Right ventricle myocardium inferior (tissue), 1 donor: ENCODE results near the gene SRRM4. TPM values are rescaled to one million over a fixed set of nuclear protein-coding genes. Genes with fewer than 3 reads are reported as not detected.
"Not testable (repeated sequence)": the region's sequence is repeated elsewhere in the genome, so short reads cannot be mapped to it uniquely, and the experiment has no call there.

Experiments
- ATAC-seq: fragments of 200-7000 bp; cut with Tn5 transposase; one replicate; pipeline ENCODE4 v1.9.1; 2020; ENCODE audit warnings: mild to moderate bottlenecking, moderate library complexity
- DNase-seq: peaks from one replicate; pipeline ENCODE4 v3.0.0; 2021; ENCODE audit errors: missing footprints
- intact Hi-C: fragments of 100-400 bp; cut with DNase I; formaldehyde crosslinking; loops from one replicate; pipeline ENCODE4 v1.11.0; 2022
- total RNA-seq: library from RNA; stranded (reverse); fragmentation: NEBNext Ultra II Directional; extraction: Animal tissue kit (Norgen Biotek cat#: 25700); gene quantifications from one replicate; pipeline ENCODE4 v1.2.1, GENCODE V29; 2021
- donor health status: DM: no; HTN: yes; CAD: no; lungs with severe emphysema.

Gene SRRM4
- total RNA-seq, 1 donor from 2014 or later = 0.43 TPM

- no peak for ATAC-seq
- DNase-seq = no peak
- intact Hi-C loops = no loop called here
Observed at GRCh38 chr12:119100933-119101332, 119.6 kb downstream of the SRRM4 start.

- DNase-seq (no peak), ATAC-seq (no peak)
- intact Hi-C loops = no loop called here
Observed at GRCh38 chr12:119102274-119102673, 120.9 kb downstream of the SRRM4 start.

- ATAC-seq (no peak), DNase-seq (no peak)
- intact Hi-C loops = no loop called here
Observed at GRCh38 chr12:119102714-119103113, 121.4 kb downstream of the SRRM4 start.

- ATAC-seq, intact Hi-C loops, DNase-seq: not testable (repeated sequence)
Observed at GRCh38 chr12:119104969-119105368, 123.6 kb downstream of the SRRM4 start.

- intact Hi-C loops = no loop called here
- no peak for DNase-seq
- no peak for ATAC-seq
Observed at GRCh38 chr12:119113496-119113986, 132.2 kb downstream of the SRRM4 start.

- intact Hi-C loops = no loop called here
- no peak for DNase-seq
- ATAC-seq = no peak
Observed at GRCh38 chr12:119114294-119114693, 133.0 kb downstream of the SRRM4 start.

- DNase-seq (no peak), ATAC-seq (peak; percentile 56)
- intact Hi-C loops = loop anchor here (1.0 to 5.0 kb wide), 5 partner anchors 62 to 432 kb away; partner anchors contain the start of gene HSPB8
Observed at GRCh38 chr12:119115296-119115905, 134.1 kb downstream of the SRRM4 start.

GRCh38 chr12:119117936-119118335 lies 136.6 kb downstream of the SRRM4 start:
- ATAC-seq (peak; percentile 48), DNase-seq (no peak)
- intact Hi-C loops = loop anchor here (5.0 kb wide), 4 partner anchors 59 to 429 kb away; partner anchors contain the start of gene HSPB8

- intact Hi-C loops = loop anchor here (5.0 kb wide), 4 partner anchors 59 to 429 kb away; partner anchors contain the start of gene HSPB8
- DNase-seq = no peak
- ATAC-seq = no peak
Observed at GRCh38 chr12:119118625-119119024, 137.3 kb downstream of the SRRM4 start.

GRCh38 chr12:119122047-119122446 lies 140.7 kb downstream of the SRRM4 start:
- DNase-seq = no peak
- no peak for ATAC-seq
- intact Hi-C loops = no loop called here

GRCh38 chr12:119122751-119123150 lies 141.4 kb downstream of the SRRM4 start:
- no peak for ATAC-seq
- no peak for DNase-seq
- intact Hi-C loops = no loop called here

GRCh38 chr12:119128527-119128926 lies 147.2 kb downstream of the SRRM4 start:
- ATAC-seq = no peak
- no peak for DNase-seq
- intact Hi-C loops = no loop called here

- intact Hi-C loops = no loop called here
- ATAC-seq (no peak), DNase-seq (no peak)
Observed at GRCh38 chr12:119129827-119130434, 148.6 kb downstream of the SRRM4 start.

GRCh38 chr12:119130523-119130922 lies 149.2 kb downstream of the SRRM4 start:
- intact Hi-C loops = no loop called here
- ATAC-seq (no peak), DNase-seq (no peak)

GRCh38 chr12:119134284-119135072 lies 153.1 kb downstream of the SRRM4 start:
- ATAC-seq = no peak
- intact Hi-C loops = no loop called here

GRCh38 chr12:119136811-119137410 lies 155.6 kb downstream of the SRRM4 start:
- intact Hi-C loops = no loop called here
- ATAC-seq (no peak), DNase-seq (no peak)

More at GRCh38 chr12:119134284-119135072, 153.1 kb downstream of the SRRM4 start:
- no peak for DNase-seq

- DNase-seq (no peak), ATAC-seq (no peak)
- intact Hi-C loops = no loop called here
Observed at GRCh38 chr12:119139448-119139847, 158.1 kb downstream of the SRRM4 start.

GRCh38 chr12:119145367-119145766 lies 164.0 kb downstream of the SRRM4 start:
- intact Hi-C loops = no loop called here
- ATAC-seq (no peak), DNase-seq (no peak)

- ATAC-seq (no peak), DNase-seq (no peak)
- intact Hi-C loops = no loop called here
Observed at GRCh38 chr12:119147847-119148448, 166.6 kb downstream of the SRRM4 start.
